CD14-positive monocyte (primary cell): Measurements from ENCODE around the gene NRP2. TPM values are rescaled to one million over a fixed set of nuclear protein-coding genes. Genes with fewer than 3 reads are reported as not detected.

Source experiments
- DNase-seq, 3 donors: peaks; one replicate each; pipeline ENCODE4 v3.0.0-alpha.2; 2011 to 2022
- H2AFZ ChIP-seq: 2 replicates; pipeline ENCODE4 v1.6.0; 2012; ENCODE audit warnings: mild to moderate bottlenecking, low read depth, low read length, inconsistent platforms; ENCODE audit not compliant: insufficient read depth, poor library complexity, severe bottlenecking
- H3K27ac ChIP-seq, 2 donors: 1 replicate in 1 of 2; 2 replicates in 1 of 2; pipeline ENCODE4 v1.5.1; 2012 to 2013; ENCODE audit warnings: low read length in 2 of 2, control low read depth in 1 of 2, inconsistent platforms in 1 of 2, low read depth in 1 of 2, mild to moderate bottlenecking in 1 of 2
- H3K27me3 ChIP-seq, 2 donors: one replicate each; pipeline versions ENCODE4 v1.6.0 to v1.6.1; 2011 to 2013; ENCODE audit warnings: low read length in 2 of 2; ENCODE audit not compliant: control insufficient read depth in 2 of 2, insufficient read depth in 2 of 2
- H3K36me3 ChIP-seq, 2 donors: replicated peaks in 1 of 2; 1 replicate in 1 of 2; 2 replicates in 1 of 2; pipeline versions ENCODE4 v1.5.1 to v1.6.1; 2012 to 2013; ENCODE audit warnings: low read length in 2 of 2, control low read depth in 1 of 2, inconsistent platforms in 1 of 2, mild to moderate bottlenecking in 1 of 2; ENCODE audit not compliant: insufficient read depth in 2 of 2, control insufficient read depth in 1 of 2
- H3K4me1 ChIP-seq, 2 donors: 1 replicate in 1 of 2; 2 replicates in 1 of 2; pipeline versions ENCODE4 v1.5.1 to v1.6.1; 2012 to 2013; ENCODE audit warnings: low read length in 2 of 2, control low read depth in 1 of 2, inconsistent platforms in 1 of 2, mild to moderate bottlenecking in 1 of 2, moderate library complexity in 1 of 2; ENCODE audit not compliant: insufficient read depth in 2 of 2, control insufficient read depth in 1 of 2
- H3K4me2 ChIP-seq: replicated peaks from 2 replicates; pipeline ENCODE3; 2012; ENCODE audit warnings: low read length, moderate library complexity, mild to moderate bottlenecking; ENCODE audit not compliant: poor library complexity, severe bottlenecking; ENCODE audit errors: extremely low read depth
- H3K4me3 ChIP-seq, 3 experiments: fragments of 200-600 bp in 1 of 3; sonication (generic) in 1 of 3; replicated peaks in 1 of 3; 1 replicate in 2 of 3; 2 replicates in 1 of 3; pipeline ENCODE4 v1.5.1; 2011 to 2013; ENCODE audit warnings: low read length in 3 of 3, mild to moderate bottlenecking in 3 of 3, control low read depth in 2 of 3, low read depth in 2 of 3, inconsistent platforms in 1 of 3, moderate library complexity in 1 of 3
- H3K79me2 ChIP-seq: 2 replicates; pipeline ENCODE4 v1.6.0; 2012; ENCODE audit warnings: mild to moderate bottlenecking, control low read depth, inconsistent platforms, low read length, moderate library complexity; ENCODE audit not compliant: insufficient read depth
- H3K9ac ChIP-seq: 2 replicates; pipeline ENCODE4 v1.6.0; 2017; ENCODE audit warnings: low read length, mild to moderate bottlenecking; ENCODE audit not compliant: insufficient read depth, poor library complexity, severe bottlenecking
- H3K9me3 ChIP-seq, 2 donors: replicated peaks in 1 of 2; 1 replicate in 1 of 2; 2 replicates in 1 of 2; pipeline versions ENCODE4 v1.5.1 to v1.6.1; 2012 to 2013; ENCODE audit warnings: low read length in 2 of 2, control low read depth in 1 of 2; ENCODE audit not compliant: control insufficient read depth in 1 of 2, insufficient read depth in 1 of 2
- H4K20me1 ChIP-seq: 2 replicates; pipeline ENCODE4 v1.6.0; 2012; ENCODE audit warnings: mild to moderate bottlenecking, low read length, control low read depth, moderate library complexity; ENCODE audit not compliant: insufficient read depth
- H3K27ac Mint-ChIP-seq, 7 donors: one replicate each; pipeline ENCODE4 v1.8.0; 2020; ENCODE audit warnings: mild to moderate bottlenecking in 7 of 7, mixed read lengths in 7 of 7, moderate library complexity in 6 of 7, inconsistent platforms in 2 of 7
- H3K27me3 Mint-ChIP-seq, 3 donors: one replicate each; pipeline ENCODE4 v1.8.0; 2021 to 2022; ENCODE audit warnings: low read depth in 3 of 3, mild to moderate bottlenecking in 3 of 3, mixed read lengths in 3 of 3, moderate library complexity in 3 of 3, inconsistent platforms in 1 of 3
- H3K36me3 Mint-ChIP-seq, 2 donors: one replicate each; pipeline ENCODE4 v1.8.0; 2020; ENCODE audit warnings: mixed read lengths in 2 of 2, inconsistent platforms in 1 of 2, mild to moderate bottlenecking in 1 of 2
- H3K4me1 Mint-ChIP-seq: one replicate; pipeline ENCODE4 v1.8.0; 2020; ENCODE audit warnings: mild to moderate bottlenecking, mixed read lengths
- H3K4me3 Mint-ChIP-seq, 2 donors: one replicate each; pipeline ENCODE4 v1.8.0; 2020; ENCODE audit warnings: mild to moderate bottlenecking in 2 of 2, mixed read lengths in 2 of 2, moderate library complexity in 1 of 2
- H3K9me3 Mint-ChIP-seq, 7 donors: one replicate each; pipeline ENCODE4 v1.8.0; 2020 to 2022; ENCODE audit warnings: mixed read lengths in 7 of 7, mild to moderate bottlenecking in 6 of 7, moderate library complexity in 6 of 7, inconsistent platforms in 2 of 7
- WGBS: methylation state at CpG from one replicate; pipeline ENCODE4 v1.1.5; 2013; ENCODE audit warnings: missing lambda C conversion rate; ENCODE audit not compliant: insufficient coverage; 5-methylcytosine and 5-hydroxymethylcytosine counted together
- intact Hi-C, 2 donors: fragments of 100-400 bp; cut with micrococcal nuclease; formaldehyde crosslinking; loops; one replicate each; pipeline versions ENCODE4 v1.15.0 to v1.15.1; 2023
- polyA plus RNA-seq, 3 donors: library from polyadenylated mRNA; depleted of rRNA in 1 of 3; unstranded in 2 of 3; stranded (reverse) in 1 of 3; fragments of 300-500 nt in 2 of 3; fragments of >200 nt in 1 of 3; fragmentation: Illumina TruSeq in 2 of 3; gene quantifications; 1 replicate in 2 of 3; 2 replicates in 1 of 3; pipeline ENCODE4 v1.2.3, GENCODE V29; 2012 to 2021
- TF ChIP-seq, protein P1 (sequence below): fragments of 200-600 bp; IDR thresholded peaks from one replicate; pipeline ENCODE4 v1.8.0; 2022; ENCODE audit warnings: antibody characterized with exemption, mild to moderate bottlenecking

Gene NRP2
- polyA plus RNA-seq, 3 donors: 0.97 to 3.3 (median 1.6) TPM

DNA sequence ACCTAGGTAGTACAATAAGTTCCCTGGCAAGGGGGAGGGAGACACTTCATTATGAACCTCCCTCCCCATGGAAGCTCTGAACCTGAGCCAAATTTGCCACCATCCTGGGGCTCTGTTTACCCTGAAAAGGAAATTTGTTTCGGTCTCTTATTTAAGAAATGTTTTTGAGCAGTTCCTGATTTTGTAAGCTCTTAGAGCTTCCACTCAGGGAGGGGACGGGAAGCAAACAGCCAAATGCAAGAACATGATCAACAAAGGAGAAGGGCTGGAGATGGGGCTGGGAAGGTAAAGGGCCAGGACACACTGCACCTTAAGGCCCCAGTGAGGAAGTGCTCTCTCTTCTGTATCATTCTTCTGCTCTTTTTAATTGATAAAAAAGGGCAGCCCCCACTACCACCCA is 117.9 kb downstream of the NRP2 start:
- Mint-ChIP-seq H3K36me3 (no peaks in the 10 kb centered on the region), H3K27ac (no peak overlapping the region), H3K27me3 (no peaks in the 10 kb centered on the region), H3K4me3 (no peak overlapping the region), H3K9me3 (peaks cover 0 to 15% (median 3%) of the 10 kb centered on the region in 7 donors), H3K4me1 (peaks cover 4% of the 10 kb centered on the region)
- Histone ChIP-seq H3K27me3 (no peaks in the 10 kb centered on the region), H3K4me2 (no peak overlapping the region), H3K9ac (no peak overlapping the region), H4K20me1 (no peaks in the 10 kb centered on the region), H3K36me3 (no peaks in the 10 kb centered on the region), H3K27ac (no peak overlapping the region), H3K4me3 (no peak overlapping the region), H3K9me3 (peaks cover 0 to 7% of the 10 kb centered on the region in 2 donors), H2AFZ (no peak overlapping the region), H3K79me2 (no peaks in the 10 kb centered on the region), H3K4me1 (no peaks in the 10 kb centered on the region)
- DNase-seq: no peak
- intact Hi-C loops: no loop called here
- 67% methylated on average over 1 of the region's 2 CpGs for WGBS
- TF ChIP-seq, protein P1, sequence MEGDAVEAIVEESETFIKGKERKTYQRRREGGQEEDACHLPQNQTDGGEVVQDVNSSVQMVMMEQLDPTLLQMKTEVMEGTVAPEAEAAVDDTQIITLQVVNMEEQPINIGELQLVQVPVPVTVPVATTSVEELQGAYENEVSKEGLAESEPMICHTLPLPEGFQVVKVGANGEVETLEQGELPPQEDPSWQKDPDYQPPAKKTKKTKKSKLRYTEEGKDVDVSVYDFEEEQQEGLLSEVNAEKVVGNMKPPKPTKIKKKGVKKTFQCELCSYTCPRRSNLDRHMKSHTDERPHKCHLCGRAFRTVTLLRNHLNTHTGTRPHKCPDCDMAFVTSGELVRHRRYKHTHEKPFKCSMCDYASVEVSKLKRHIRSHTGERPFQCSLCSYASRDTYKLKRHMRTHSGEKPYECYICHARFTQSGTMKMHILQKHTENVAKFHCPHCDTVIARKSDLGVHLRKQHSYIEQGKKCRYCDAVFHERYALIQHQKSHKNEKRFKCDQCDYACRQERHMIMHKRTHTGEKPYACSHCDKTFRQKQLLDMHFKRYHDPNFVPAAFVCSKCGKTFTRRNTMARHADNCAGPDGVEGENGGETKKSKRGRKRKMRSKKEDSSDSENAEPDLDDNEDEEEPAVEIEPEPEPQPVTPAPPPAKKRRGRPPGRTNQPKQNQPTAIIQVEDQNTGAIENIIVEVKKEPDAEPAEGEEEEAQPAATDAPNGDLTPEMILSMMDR: no peak

DNA sequence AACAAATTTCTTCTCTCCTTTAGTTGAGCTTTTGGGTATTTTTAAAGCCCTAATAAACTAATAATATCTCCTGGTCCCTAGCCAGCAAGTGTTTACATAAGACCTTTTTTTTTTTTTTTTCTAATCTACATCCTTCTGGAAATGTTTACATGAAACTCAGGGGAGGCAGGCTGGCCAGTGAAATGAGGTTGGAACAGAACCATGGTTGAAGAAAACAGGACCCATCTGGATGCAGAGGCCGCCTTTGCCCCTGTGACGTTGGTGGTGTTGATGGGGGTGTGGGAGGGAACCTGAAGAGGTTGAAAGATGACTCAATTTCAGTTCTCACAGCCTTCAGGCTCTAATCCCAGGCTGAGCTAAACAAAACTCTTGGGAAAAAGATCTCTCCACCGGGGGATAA is 118.5 kb downstream of the NRP2 start:
- no peak overlapping the region for H3K4me3 Mint-ChIP-seq
- peaks cover 4% of the 10 kb centered on the region for H3K4me1 Mint-ChIP-seq
- no peaks in the 10 kb centered on the region for H3K27me3 ChIP-seq
- H3K36me3 Mint-ChIP-seq: no peaks in the 10 kb centered on the region
- WGBS: 86% methylated on average over 2 of the region's 3 CpGs
- no peak overlapping the region for H3K4me3 ChIP-seq
- no peaks in the 10 kb centered on the region for H3K79me2 ChIP-seq
- no peaks in the 10 kb centered on the region for H4K20me1 ChIP-seq
- no peak overlapping the region for H3K4me2 ChIP-seq
- no peaks in the 10 kb centered on the region for H3K4me1 ChIP-seq
- peaks cover 0 to 15% (median 3%) of the 10 kb centered on the region in 7 donors for H3K9me3 Mint-ChIP-seq
- intact Hi-C loops: no loop called here
- no peak for DNase-seq
- peaks cover 0 to 7% of the 10 kb centered on the region in 2 donors for H3K9me3 ChIP-seq
- no peak overlapping the region for H3K27ac Mint-ChIP-seq
- no peak overlapping the region for H3K9ac ChIP-seq
- H2AFZ ChIP-seq: no peak overlapping the region
- no peaks in the 10 kb centered on the region for H3K36me3 ChIP-seq
- no peak overlapping the region for H3K27ac ChIP-seq
- TF ChIP-seq, protein P1: no peak
- H3K27me3 Mint-ChIP-seq: peaks cover 0 to 2% (median 0%) of the 10 kb centered on the region in 3 donors
